Rectal smooth muscle tissue (tissue), 1 donor: ENCODE measurements around the gene SYS1.

Source experiments
- H3K27ac ChIP-seq: one replicate; pipeline ENCODE4 v1.7.0; 2013; ENCODE audit warnings: low read depth, low read length, inconsistent platforms
- H3K27me3 ChIP-seq: one replicate; pipeline ENCODE4 v1.7.0; 2013; ENCODE audit warnings: low read length; ENCODE audit not compliant: control insufficient read depth, insufficient read depth
- H3K36me3 ChIP-seq: one replicate; pipeline ENCODE4 v1.7.0; 2013; ENCODE audit warnings: low read length; ENCODE audit not compliant: control insufficient read depth, insufficient read depth
- H3K4me1 ChIP-seq: one replicate; pipeline ENCODE4 v1.7.0; 2013; ENCODE audit warnings: low read length; ENCODE audit not compliant: control insufficient read depth, insufficient read depth
- H3K4me3 ChIP-seq: one replicate; pipeline ENCODE4 v1.7.0; 2013; ENCODE audit warnings: low read length
- H3K9ac ChIP-seq: one replicate; pipeline ENCODE4 v1.7.0; 2013; ENCODE audit warnings: low read length

The SYS1 gene

DNA sequence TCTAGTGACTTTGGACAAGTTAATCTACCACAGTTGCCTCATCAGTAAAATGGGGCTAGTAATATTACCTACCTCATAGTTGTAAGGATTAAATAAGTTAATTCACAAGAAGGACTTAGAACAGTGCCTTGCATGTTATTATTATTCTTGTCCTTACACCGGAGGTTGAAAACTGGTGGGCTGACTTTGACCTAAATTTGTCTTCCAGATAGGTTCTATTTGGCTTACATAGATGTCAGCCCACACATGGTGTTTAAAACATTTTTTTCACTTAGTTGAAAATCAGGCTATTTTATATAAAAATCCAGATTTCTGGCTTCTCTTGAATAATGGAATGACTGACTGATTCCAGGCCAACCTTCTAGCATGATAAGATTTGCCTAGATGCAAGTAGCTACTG, 3.2 kb downstream of the SYS1 start:
- Histone ChIP-seq H3K4me1 (peaks cover 11% of the 10 kb centered on the region), H3K9ac (no peak overlapping the region), H3K36me3 (peaks cover 22% of the 10 kb centered on the region)

DNA sequence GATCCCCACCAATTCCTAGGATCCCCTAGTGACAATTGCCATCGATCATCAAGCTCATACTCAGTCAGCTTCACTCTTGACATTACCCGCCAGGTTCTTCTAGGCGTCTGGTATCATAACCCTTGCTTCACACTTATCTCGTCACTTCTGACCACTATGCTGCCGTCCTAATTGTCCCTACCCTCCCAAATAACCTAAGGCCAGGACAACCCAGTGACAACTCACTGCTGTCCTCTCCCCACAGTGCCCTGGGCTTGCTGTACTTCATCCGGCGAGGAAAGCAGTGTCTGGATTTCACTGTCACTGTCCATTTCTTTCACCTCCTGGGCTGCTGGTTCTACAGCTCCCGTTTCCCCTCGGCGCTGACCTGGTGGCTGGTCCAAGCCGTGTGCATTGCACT, 3.7 kb downstream of the SYS1 start:
- Histone ChIP-seq H3K4me3 (no peak overlapping the region), H3K4me1 (peaks cover 11% of the 10 kb centered on the region), H3K27ac (no peak overlapping the region), H3K27me3 (no peaks in the 10 kb centered on the region), H3K9ac (no peak overlapping the region), H3K36me3 (peaks cover 22% of the 10 kb centered on the region)

More for the DNA sequence above, 3.2 kb downstream of the SYS1 start:
- no peaks in the 10 kb centered on the region for H3K27me3 ChIP-seq
- no peak overlapping the region for H3K27ac ChIP-seq
- H3K4me3 ChIP-seq, result no peak overlapping the region

DNA sequence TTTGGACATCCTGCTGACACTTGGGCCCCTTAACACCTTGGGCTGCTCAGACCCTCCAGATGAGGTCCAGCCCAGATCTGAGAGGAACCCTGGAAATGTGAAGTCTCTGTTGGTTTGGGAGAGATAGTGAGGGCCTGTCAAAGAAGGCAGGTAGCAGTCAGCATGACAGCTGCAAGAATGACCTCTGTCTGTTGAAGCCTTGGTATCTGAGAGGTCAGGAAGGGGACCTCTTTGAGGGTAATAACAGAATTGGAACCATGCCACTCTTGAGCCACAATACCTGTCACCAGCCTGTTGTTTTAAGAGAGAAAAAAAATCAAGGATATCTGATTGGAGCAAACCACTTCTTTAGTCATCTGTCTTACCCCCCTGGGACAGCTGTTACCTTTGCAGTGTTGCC, 4.2 kb downstream of the SYS1 start:
- Histone ChIP-seq H3K4me1 (peaks cover 11% of the 10 kb centered on the region), H3K4me3 (no peak overlapping the region), H3K36me3 (peaks cover 22% of the 10 kb centered on the region), H3K27me3 (no peaks in the 10 kb centered on the region), H3K9ac (no peak overlapping the region), H3K27ac (no peak overlapping the region)

DNA sequence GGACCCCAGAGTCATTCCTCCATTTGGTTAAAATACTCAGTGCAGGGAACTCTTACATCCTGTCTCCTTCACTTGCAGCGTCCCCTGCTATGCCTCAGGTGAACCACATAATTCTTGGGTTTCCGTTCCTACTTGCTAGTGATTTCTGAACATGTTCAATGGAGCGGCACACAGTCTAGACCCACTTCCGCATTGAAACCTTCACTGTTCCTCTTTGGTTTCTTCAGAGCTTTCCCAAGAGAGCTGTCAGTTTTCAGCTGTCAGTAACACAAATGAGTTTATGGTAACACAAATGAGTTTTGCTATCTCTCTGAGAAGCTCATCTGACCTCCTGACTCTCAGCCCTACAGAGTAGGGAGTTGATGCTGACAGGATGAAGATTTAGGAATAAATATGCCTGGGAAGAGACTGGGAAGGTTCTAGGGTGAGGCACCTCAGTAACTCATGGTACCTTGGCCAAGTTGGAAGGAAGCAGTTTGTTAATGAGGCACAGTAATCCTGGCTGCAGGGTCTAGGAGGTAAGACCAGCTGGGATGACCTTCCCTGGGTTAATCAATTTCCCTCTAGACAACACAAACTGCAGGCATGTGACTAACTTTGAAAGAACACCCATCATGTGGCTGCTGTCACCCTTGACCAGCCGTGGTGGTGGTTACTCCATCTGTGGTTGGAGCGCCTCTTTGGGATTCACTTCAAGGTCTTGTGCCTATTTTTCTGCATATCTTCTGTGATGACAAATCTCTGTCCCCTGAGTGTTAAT, 5.4 kb downstream of the SYS1 start:
- no peak overlapping the region for H3K9ac ChIP-seq
- peaks cover 12% of the 10 kb centered on the region for H3K4me1 ChIP-seq
- no peak overlapping the region for H3K27ac ChIP-seq
- peaks cover 22% of the 10 kb centered on the region for H3K36me3 ChIP-seq
- no peak overlapping the region for H3K4me3 ChIP-seq
- no peaks in the 10 kb centered on the region for H3K27me3 ChIP-seq

DNA sequence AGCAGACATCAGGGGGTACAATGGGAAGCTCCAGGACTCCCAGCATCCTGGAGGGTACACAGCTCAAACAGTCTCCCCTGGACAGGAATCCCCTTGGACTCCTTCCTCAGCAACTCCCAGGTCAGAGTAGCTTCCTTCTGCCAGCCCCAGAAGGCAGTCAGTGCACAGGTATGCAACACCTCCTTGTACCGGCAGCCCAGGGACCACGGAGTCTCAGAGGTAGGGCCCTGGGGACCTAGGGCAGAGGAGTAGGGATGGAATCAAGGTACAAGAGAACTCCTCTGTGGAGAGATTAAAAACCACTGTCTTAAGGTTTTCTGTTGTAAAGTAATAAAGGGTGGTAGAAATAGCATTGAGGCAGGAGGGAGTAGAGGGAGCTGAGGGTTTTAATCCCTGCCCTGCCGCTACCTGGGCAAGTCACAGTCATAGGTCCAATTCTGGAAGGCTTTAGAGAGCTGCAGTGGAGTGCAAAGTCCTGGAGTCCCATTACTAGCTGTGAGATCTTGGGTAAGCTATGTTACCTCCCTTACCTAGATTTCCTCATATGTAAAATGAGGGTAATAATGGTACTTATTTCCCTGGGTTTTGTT, 7.7 kb downstream of the SYS1 start:
- no peak overlapping the region for H3K27ac ChIP-seq
- peaks cover 19% of the 10 kb centered on the region for H3K36me3 ChIP-seq
- peaks cover 5% of the 10 kb centered on the region for H3K4me1 ChIP-seq
- no peaks in the 10 kb centered on the region for H3K27me3 ChIP-seq
- no peak overlapping the region for H3K9ac ChIP-seq
- H3K4me3 ChIP-seq, result no peak overlapping the region

DNA sequence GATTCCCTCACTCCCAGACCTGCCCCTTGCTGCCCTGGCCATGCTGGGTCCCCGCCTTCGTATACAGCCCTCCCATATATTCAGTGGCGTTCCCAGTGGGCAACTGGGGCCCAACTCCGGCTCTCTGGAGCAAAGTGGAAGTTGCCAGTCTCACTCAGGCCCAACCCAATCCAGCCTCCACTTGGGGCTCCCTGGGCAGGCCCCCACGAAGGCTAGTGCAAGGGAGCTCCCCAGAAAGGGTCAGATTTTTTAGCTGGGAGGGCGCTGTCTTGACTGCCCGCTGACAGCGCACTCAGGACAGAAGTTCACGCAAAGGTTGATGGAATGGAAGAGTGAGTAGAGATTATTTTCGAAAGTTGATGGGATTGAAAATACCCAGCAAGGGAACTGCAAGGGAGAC, 9.3 kb downstream of the SYS1 start:
- peaks cover 5% of the 10 kb centered on the region for H3K4me1 ChIP-seq
- H3K27me3 ChIP-seq, result no peaks in the 10 kb centered on the region
- no peak overlapping the region for H3K4me3 ChIP-seq
- H3K36me3 ChIP-seq, result peaks cover 5% of the 10 kb centered on the region
- H3K9ac ChIP-seq, result no peak overlapping the region
- peak overlapping the region; percentile 92 for H3K27ac ChIP-seq

DNA sequence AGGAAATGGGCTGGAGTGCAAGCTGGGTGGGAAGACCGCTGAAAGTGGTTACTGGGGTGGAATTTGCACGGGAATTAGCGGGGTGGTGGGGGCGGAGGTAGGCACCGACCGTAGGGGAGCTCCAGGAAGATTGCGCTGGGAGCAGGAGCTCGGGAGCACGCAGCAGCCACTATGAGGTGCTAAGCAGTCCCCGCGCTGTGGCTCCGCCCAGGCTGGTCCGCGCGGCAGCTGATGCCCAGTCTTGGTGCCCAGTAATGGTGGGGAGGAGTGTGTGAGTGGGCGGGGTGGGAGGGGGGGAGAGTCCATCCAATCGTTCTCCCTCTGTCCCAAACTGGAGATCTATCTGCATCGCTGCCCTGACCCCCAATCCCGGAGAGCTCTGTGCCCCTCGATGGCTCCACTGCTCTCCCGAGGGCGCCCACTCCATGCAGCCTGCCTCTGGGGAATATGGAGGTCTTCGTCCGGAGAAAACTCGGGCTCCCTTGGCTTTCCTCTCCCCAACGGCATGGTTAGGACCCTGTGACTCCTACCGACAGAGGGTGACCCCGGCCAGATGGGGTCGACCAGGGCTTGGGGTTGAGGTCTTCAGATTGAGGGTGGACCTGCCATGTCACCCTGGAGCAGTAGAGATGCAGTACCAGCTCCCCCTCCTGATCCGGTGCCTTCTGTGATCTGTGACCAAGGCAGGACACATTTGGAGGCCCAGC, 9.8 kb downstream of the SYS1 start:
- no peaks in the 10 kb centered on the region for H3K27me3 ChIP-seq
- H3K36me3 ChIP-seq, result no peaks in the 10 kb centered on the region
- peak overlapping the region; percentile 82 for H3K4me3 ChIP-seq
- peak overlapping the region; percentile 32 for H3K9ac ChIP-seq
- H3K27ac ChIP-seq, result peak overlapping the region; percentile 92
- peaks cover 5% of the 10 kb centered on the region for H3K4me1 ChIP-seq

DNA sequence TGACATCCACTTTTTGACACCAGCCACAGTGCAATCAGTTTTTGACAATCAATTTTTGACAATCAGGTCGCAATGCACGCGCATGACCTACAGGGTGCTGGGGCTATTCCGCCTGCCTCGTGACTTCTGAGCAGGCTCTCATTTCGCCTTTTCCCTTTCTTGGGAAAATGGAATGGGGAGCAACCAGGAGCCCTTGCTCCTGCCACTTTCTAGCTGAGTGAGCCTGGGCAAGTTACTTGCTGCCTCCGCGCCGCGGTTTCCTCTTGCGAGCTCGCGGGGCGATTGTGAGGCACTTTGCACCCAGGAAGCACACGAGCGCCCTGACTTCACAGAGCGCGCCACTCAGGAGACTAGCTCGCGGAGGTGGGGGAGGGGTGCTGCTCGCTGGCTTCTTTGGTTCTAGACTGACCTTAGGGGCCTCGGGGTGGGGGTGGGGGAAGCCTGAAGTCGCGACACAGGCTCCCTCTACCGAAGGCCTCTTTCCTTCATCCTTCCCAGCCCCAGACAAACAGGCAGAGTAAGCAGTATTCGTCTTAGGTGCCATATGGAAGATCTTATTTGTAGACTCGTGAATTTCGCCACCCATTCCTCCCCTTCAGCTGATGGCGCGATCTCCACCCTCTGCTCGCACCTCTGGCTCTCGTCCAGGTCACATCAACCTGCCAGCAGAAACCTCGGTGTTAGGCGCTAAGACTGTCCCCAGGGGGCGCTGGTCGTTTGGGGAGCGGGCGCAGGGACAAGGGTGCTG, 10.6 kb downstream of the SYS1 start:
- H3K9ac ChIP-seq, result peak overlapping the region; percentile 51
- no peaks in the 10 kb centered on the region for H3K36me3 ChIP-seq
- H3K4me3 ChIP-seq, result peak overlapping the region; percentile 82
- H3K4me1 ChIP-seq, result peaks cover 5% of the 10 kb centered on the region
- H3K27ac ChIP-seq, result peak overlapping the region; percentile 92
- no peaks in the 10 kb centered on the region for H3K27me3 ChIP-seq

DNA sequence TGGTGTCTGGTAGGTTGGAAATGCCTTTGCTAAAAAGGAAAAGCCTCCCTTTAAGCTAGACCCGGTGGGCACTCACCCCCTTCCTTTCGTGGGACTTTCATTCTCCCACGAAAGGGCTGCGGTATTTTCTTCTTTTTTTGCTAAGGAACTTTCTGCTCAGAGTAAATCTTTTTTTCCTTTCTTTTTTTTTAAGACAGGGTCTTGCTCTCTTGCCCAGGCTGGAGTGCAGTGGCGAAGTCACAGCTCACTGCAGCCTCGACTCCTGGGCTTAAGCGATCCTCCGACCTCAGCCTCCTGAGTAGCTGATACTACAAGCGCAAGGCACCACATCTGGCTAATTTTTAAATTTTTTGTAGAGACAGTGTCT, 11.1 kb downstream of the SYS1 start:
- peak overlapping the region; percentile 82 for H3K4me3 ChIP-seq
- peaks cover 5% of the 10 kb centered on the region for H3K4me1 ChIP-seq
- H3K27me3 ChIP-seq, result no peaks in the 10 kb centered on the region
- H3K36me3 ChIP-seq, result no peaks in the 10 kb centered on the region
- peak overlapping the region; percentile 92 for H3K27ac ChIP-seq
- H3K9ac ChIP-seq, result no peak overlapping the region

DNA sequence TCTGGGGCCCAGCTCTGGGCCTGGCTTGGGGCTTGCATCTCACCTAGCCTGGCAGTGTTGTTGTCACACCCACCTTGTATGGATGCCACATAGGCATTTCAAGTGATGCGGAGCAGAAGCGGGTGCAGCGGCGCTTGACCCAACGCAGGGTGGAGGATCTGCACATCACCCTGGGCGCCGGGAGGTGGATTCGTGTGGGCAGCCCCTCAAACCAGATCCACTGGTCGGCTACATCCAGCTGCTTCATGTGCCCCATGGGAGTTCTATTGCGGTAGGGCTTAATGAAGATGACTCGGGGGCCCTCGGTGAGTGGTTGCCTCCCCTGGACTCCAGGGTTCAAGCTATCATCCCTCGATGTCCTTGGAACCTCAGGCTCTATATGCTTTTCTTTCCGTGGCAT, 12.0 kb downstream of the SYS1 start:
- Histone ChIP-seq H3K27me3 (no peaks in the 10 kb centered on the region), H3K9ac (no peak overlapping the region), H3K36me3 (no peaks in the 10 kb centered on the region), H3K4me3 (no peak overlapping the region), H3K4me1 (peaks cover 5% of the 10 kb centered on the region), H3K27ac (no peak overlapping the region)

DNA sequence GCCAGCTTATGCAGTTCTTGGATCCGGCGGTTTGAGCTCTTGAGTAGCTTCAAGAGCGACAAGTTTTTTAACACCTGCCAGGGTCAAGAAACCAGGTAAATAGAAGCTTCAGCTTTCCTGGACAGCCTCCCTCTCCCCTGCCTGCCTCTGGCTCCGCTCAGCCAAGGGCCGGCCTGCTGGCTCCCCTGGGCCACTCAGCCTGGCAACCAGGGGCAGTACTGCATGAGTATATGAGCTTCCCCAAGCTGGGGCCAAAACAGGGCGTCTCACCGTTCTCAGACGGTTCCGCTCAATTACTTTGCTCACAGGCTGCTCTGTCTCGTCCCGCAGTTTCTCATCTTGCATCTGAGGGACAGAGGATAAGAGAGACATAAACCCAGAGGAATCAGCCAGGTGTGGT, 14.3 kb downstream of the SYS1 start:
- peaks cover 5% of the 10 kb centered on the region for H3K4me1 ChIP-seq

DNA sequence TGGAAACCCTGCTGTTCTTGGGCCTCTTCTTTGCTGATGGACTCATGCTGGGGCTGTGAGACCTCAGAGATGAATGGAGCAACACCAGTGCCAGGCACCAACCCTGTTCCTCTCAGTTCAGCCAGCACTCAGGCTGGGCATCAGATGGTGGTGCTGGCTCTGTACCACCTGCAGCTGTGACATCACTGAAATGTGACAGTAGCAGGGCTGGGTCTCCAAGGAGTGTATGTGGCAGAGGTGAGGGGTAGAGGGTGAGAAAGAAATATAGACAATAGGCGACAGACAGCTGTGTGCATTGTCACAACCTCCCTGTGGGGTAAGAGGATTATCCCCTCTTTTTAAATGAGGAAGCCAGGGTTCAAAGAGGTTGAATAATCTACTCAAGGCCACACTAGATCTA, 15.2 kb downstream of the SYS1 start, which contains the start of gene TP53TG5:
TSS of gene TP53TG5 (minus strand) at position 135 of the 400 bp plus-strand sequence. CDS start at position 46, 89 bp downstream.
- H3K9ac ChIP-seq, result no peak within 1 kb of the TSS
- H3K4me1 ChIP-seq, result peaks cover 2% of the 10 kb centered on the region
- no peaks in the 10 kb centered on the region for H3K27me3 ChIP-seq
- H3K4me3 ChIP-seq, result no peak within 1 kb of the TSS
- no peaks in the 10 kb centered on the region for H3K36me3 ChIP-seq
- no peak within 1 kb of the TSS for H3K27ac ChIP-seq

More for the DNA sequence above, 14.3 kb downstream of the SYS1 start:
- Histone ChIP-seq H3K9ac (no peak overlapping the region), H3K27ac (no peak overlapping the region), H3K4me3 (no peak overlapping the region), H3K27me3 (no peaks in the 10 kb centered on the region), H3K36me3 (no peaks in the 10 kb centered on the region)
